Measurements from ENCODE around the gene KRTAP5-2.
A peak's percentile ranks its signal among the peaks of the same experiment; 100 is the strongest.
"Not testable (repeated sequence)": the region's sequence is repeated elsewhere in the genome, so short reads cannot be mapped to it uniquely, and the experiment has no call there.

KRTAP5-2 gene

GRCh38 chr11:1586699-1587098, 11.4 kb downstream of the KRTAP5-2 start:
- no peak for DNase-seq

- DNase-seq = not testable (repeated sequence)
Measured at GRCh38 chr11:1584661-1585370, 13.3 kb downstream of the KRTAP5-2 start, which contains the start of gene KRTAP5-1. TSS of gene KRTAP5-1 (minus strand) at chr11:1585283. CDS start at chr11:1585249, 34 bp downstream.

GRCh38 chr11:1582909-1583308, 15.2 kb downstream of the KRTAP5-2 start:
- DNase-seq = not testable (repeated sequence)

- no peak for DNase-seq
Measured at GRCh38 chr11:1581976-1582375, 16.1 kb downstream of the KRTAP5-2 start.

GRCh38 chr11:1576825-1577224, 21.3 kb downstream of the KRTAP5-2 start:
- DNase-seq = no peak

GRCh38 chr11:1575756-1576155, 22.3 kb downstream of the KRTAP5-2 start:
- not testable (repeated sequence) for DNase-seq

GRCh38 chr11:1574933-1575242, 23.2 kb downstream of the KRTAP5-2 start:
- no peak for DNase-seq

GRCh38 chr11:1574238-1574932, 23.7 kb downstream of the KRTAP5-2 start:
- peak; percentile 43 for DNase-seq

GRCh38 chr11:1573903-1574237, 24.2 kb downstream of the KRTAP5-2 start:
- DNase-seq = no peak

GRCh38 chr11:1573077-1573902, 24.8 kb downstream of the KRTAP5-2 start:
- no peak for DNase-seq

GRCh38 chr11:1572197-1573076, 25.7 kb downstream of the KRTAP5-2 start, which contains the start of gene DUSP8:
TSS of gene DUSP8 (minus strand) at chr11:1572271. CDS start at chr11:1565826, 6,445 bp downstream.
- DNase-seq = peak; percentile 88

- no peak for DNase-seq
Measured at GRCh38 chr11:1571760-1572196, 26.3 kb downstream of the KRTAP5-2 start.

GRCh38 chr11:1570896-1571759, 27.0 kb downstream of the KRTAP5-2 start:
- no peak for DNase-seq

GRCh38 chr11:1570531-1570895, 27.6 kb downstream of the KRTAP5-2 start:
- DNase-seq = no peak

- DNase-seq = no peak
Measured at GRCh38 chr11:1570001-1570453, 28.1 kb downstream of the KRTAP5-2 start.

- DNase-seq = no peak
Measured at GRCh38 chr11:1569251-1569780, 28.8 kb downstream of the KRTAP5-2 start.

GRCh38 chr11:1568441-1568911, 29.6 kb downstream of the KRTAP5-2 start:
- DNase-seq = no peak

- DNase-seq = no peak
Measured at GRCh38 chr11:1567721-1568100, 30.4 kb downstream of the KRTAP5-2 start.

GRCh38 chr11:1567052-1567720, 30.9 kb downstream of the KRTAP5-2 start:
- DNase-seq = no peak

- no peak for DNase-seq
Measured at GRCh38 chr11:1566381-1567051, 31.6 kb downstream of the KRTAP5-2 start.

All from EL (cell line).